ENCODE results near the gene HBZ.

GRCh38 chr16:130533-131173 is 21.8 kb upstream of the HBZ start:
- TF ChIP-seq CTCF (conservative IDR thresholded peaks at IDR 0.05 in 1 of 2, IDR thresholded peaks at IDR 0.05 in 1 of 2; ENCODE audit: extremely low read depth in 1 of 2, insufficient read depth in 1 of 2, low read depth in 1 of 2, low read length in 2 of 2) (no peak), EZH2 (IDR thresholded peaks at IDR 0.05; ENCODE audit: borderline replicate concordance, low read length) (no peak)

All from mammary epithelial cell (primary cell).